ENCODE measurements around the gene DNAJC28. TPM values are rescaled to one million over a fixed set of nuclear protein-coding genes. Genes with fewer than 3 reads are reported as not detected.
A peak's percentile ranks its signal among the peaks of the same experiment; 100 is the strongest.

DNAJC28 gene
- total and polyA plus RNA-seq, 9 of the 15 experiments (the other 6 are each of a cell fraction or from before 2014, with no cell fraction given) = 0.68 to 2.5 (median 1.1) TPM

GRCh38 chr21:33522953-33523349, 31.4 kb upstream of the DNAJC28 start (continued):
- TF ChIP-seq NKRF (IDR thresholded peaks at IDR 0.05; ENCODE audit: borderline replicate concordance) (no peak), ZNF77 (CRISPR knock-in tag; IDR thresholded peaks at IDR 0.05) (no peak), DEAF1 (CRISPR knock-in tag; IDR thresholded peaks at IDR 0.05) (no peak), TFE3 (CRISPR knock-in tag; IDR thresholded peaks at IDR 0.05) (no peak), GTF2F1 (IDR thresholded peaks at IDR 0.05; ENCODE audit: low read depth, low read length) (no peak), OTX1 (CRISPR knock-in tag; IDR thresholded peaks at IDR 0.05) (no peak), ZNF197 (CRISPR knock-in tag; IDR thresholded peaks at IDR 0.05; ENCODE audit: low read depth) (no peak), SMARCA4 (IDR thresholded peaks at IDR 0.05) (0 out of 2 replicates have a peak, but pooled peaks have one; percentile 23), E2F5 (CRISPR knock-in tag; IDR thresholded peaks at IDR 0.05) (no peak), NFXL1 (CRISPR knock-in tag; IDR thresholded peaks at IDR 0.05) (no peak), POLR2B (IDR thresholded peaks at IDR 0.05; ENCODE audit: low read depth, partially characterized antibody) (peak; percentile 49), ATF4 (CRISPR knock-in tag; IDR thresholded peaks at IDR 0.05) (no peak), POLR2H (tag; IDR thresholded peaks at IDR 0.05; ENCODE audit: low read depth) (0 out of 2 replicates have a peak, but pooled peaks have one; percentile 50), ZFPM2 (CRISPR knock-in tag; IDR thresholded peaks at IDR 0.05) (no peak), DPF2 (IDR thresholded peaks at IDR 0.05) (0 out of 2 replicates have a peak, but pooled peaks have one; percentile 17), RFX5 (IDR thresholded peaks at IDR 0.05; ENCODE audit: low read depth, low read length) (no peak), KAT2B (IDR thresholded peaks at IDR 0.05; ENCODE audit: low read depth, low read length) (no peak), JUNB (CRISPR knock-in tag; conservative IDR thresholded peaks at IDR 0.05) (no peak), SREBF1 (IDR thresholded peaks at IDR 0.05; ENCODE audit: borderline replicate concordance, low read depth, low read length) (no peak), ZNF354B (CRISPR knock-in tag; IDR thresholded peaks at IDR 0.05) (no peak), SAFB2 (IDR thresholded peaks at IDR 0.05; ENCODE audit: borderline replicate concordance, low read depth, low read length, severe bottlenecking) (no peak), ZBTB1 (CRISPR knock-in tag; IDR thresholded peaks at IDR 0.05; ENCODE audit: borderline replicate concordance, low read depth) (no peak), POLR2AphosphoS2 (IDR thresholded peaks at IDR 0.05; ENCODE audit: low read length) (peak; percentile 54; the same call in 1 of the 2 replicates), TBL1XR1 (IDR thresholded peaks at IDR 0.05; ENCODE audit: low read length in 2 of 2) (no peak), SREBF2 (CRISPR knock-in tag; IDR thresholded peaks at IDR 0.05) (no peak)

All from K562 (cell line).